GM23248 (cell line): ENCODE results near the gene INPP4A. TPM values are rescaled to one million over a fixed set of nuclear protein-coding genes. Genes with fewer than 3 reads are reported as not detected.

Experiments
- DNase-seq: peaks from one replicate; pipeline ENCODE4 v3.0.0-alpha.2; 2015
- H2AFZ ChIP-seq: fragments of 200-600 bp; sonication (generic); 2 replicates; pipeline ENCODE4 v1.6.1; 2016; ENCODE audit warnings: antibody characterized with exemption
- H3F3A ChIP-seq: fragments of 200-600 bp; sonication (generic); 2 replicates; pipeline ENCODE4 v1.6.1; 2016; ENCODE audit warnings: mild to moderate bottlenecking, antibody characterized with exemption, mixed run types; ENCODE audit not compliant: insufficient read depth
- H3K27ac ChIP-seq: fragments of 200-600 bp; sonication (generic); 2 replicates; pipeline ENCODE4 v1.5.1; 2016; ENCODE audit warnings: mild to moderate bottlenecking
- H3K27me3 ChIP-seq: fragments of 200-600 bp; sonication (generic); replicated peaks from 2 replicates; pipeline ENCODE4 v1.6.1; 2016; ENCODE audit warnings: mild to moderate bottlenecking; ENCODE audit not compliant: insufficient read depth
- H3K36me3 ChIP-seq: fragments of 200-600 bp; sonication (generic); 2 replicates; pipeline ENCODE4 v1.6.1; 2016; ENCODE audit warnings: low read depth, mild to moderate bottlenecking
- H3K4me1 ChIP-seq: fragments of 200-600 bp; sonication (generic); 2 replicates; pipeline ENCODE4 v1.6.1; 2016; ENCODE audit warnings: mild to moderate bottlenecking; ENCODE audit not compliant: insufficient read depth
- H3K4me2 ChIP-seq: fragments of 200-600 bp; sonication (generic); one replicate; pipeline ENCODE4 v1.6.1; 2016; ENCODE audit warnings: mild to moderate bottlenecking; ENCODE audit not compliant: unreplicated experiment
- H3K4me3 ChIP-seq: fragments of 200-600 bp; sonication (generic); 2 replicates; pipeline ENCODE4 v1.5.1; 2016; ENCODE audit warnings: mild to moderate bottlenecking
- H3K79me2 ChIP-seq: fragments of 200-600 bp; sonication (generic); 2 replicates; pipeline ENCODE4 v1.6.1; 2016; ENCODE audit warnings: mild to moderate bottlenecking; ENCODE audit not compliant: insufficient read depth
- H3K9ac ChIP-seq: fragments of 200-600 bp; sonication (generic); 2 replicates; pipeline ENCODE4 v1.6.1; 2016; ENCODE audit warnings: mild to moderate bottlenecking
- H3K9me2 ChIP-seq: fragments of 200-600 bp; sonication (generic); 2 replicates; pipeline ENCODE4 v1.6.1; 2016; ENCODE audit warnings: mixed run types, mild to moderate bottlenecking, moderate library complexity; ENCODE audit not compliant: insufficient read depth
- H3K9me3 ChIP-seq: fragments of 200-600 bp; sonication (generic); one replicate; pipeline ENCODE4 v1.6.1; 2017; ENCODE audit warnings: low read depth
- H4K20me1 ChIP-seq: fragments of 200-600 bp; sonication (generic); 2 replicates; pipeline ENCODE4 v1.6.0; 2016; ENCODE audit not compliant: insufficient read depth
- EZH2 ChIP-seq: fragments of 200-600 bp; sonication (generic); IDR thresholded peaks from 2 replicates; pipeline ENCODE4 v1.6.1; 2018; ENCODE audit warnings: antibody characterized with exemption, mild to moderate bottlenecking; ENCODE audit not compliant: insufficient read depth, poor library complexity, severe bottlenecking
- EZH2phosphoT487 ChIP-seq: fragments of 200-600 bp; sonication (generic); IDR thresholded peaks from 2 replicates; pipeline ENCODE4 v1.6.1; 2018; ENCODE audit warnings: antibody characterized with exemption, moderate library complexity, mild to moderate bottlenecking, low read depth; ENCODE audit not compliant: insufficient read depth
- WGBS, 2 experiments: methylation state at CpG; one replicate each; pipeline ENCODE4 v1.1.6; 2015 to 2017; ENCODE audit warnings: low lambda C conversion rate in 2 of 2, low coverage in 1 of 2; ENCODE audit errors: missing lambda C conversion rate in 2 of 2; 5-methylcytosine and 5-hydroxymethylcytosine counted together
- in situ Hi-C: fragments of 300-500 bp; cut with MboI; formaldehyde crosslinking; loops from 2 replicates; pipeline ENCODE4 v1.15.0; 2020
- polyA plus RNA-seq: library from polyadenylated mRNA; unstranded; fragments of >200 nt; fragmentation: Nextera tagmentation; extraction: Ambion mirVana; gene quantifications from 2 replicates; pipeline ENCODE4 v1.2.1, GENCODE V29; 2016
- total RNA-seq: library from RNA; depleted of rRNA; stranded (reverse); fragments of >200 nt; shearing (Covaris generic); gene quantifications from 2 replicates; pipeline ENCODE4 v1.2.3, GENCODE V29; 2014

INPP4A gene
- total and polyA plus RNA-seq, 2 experiments from 2014 or later: 9.5 to 16.0 TPM

- Histone ChIP-seq H3K9ac (no peak overlapping the region), H3K27me3 (peaks cover 10% of the 10 kb centered on the region; the same call in 1 of the 2 replicates), H2AFZ (no peak overlapping the region), H3K9me2 (no peaks in the 10 kb centered on the region), H3K4me3 (no peak overlapping the region), H3K4me1 (no peaks in the 10 kb centered on the region), H3K79me2 (no peaks in the 10 kb centered on the region), H3K9me3 (no peaks in the 10 kb centered on the region), H3K27ac (no peak overlapping the region), H3K4me2 (no peak overlapping the region), H3K36me3 (no peaks in the 10 kb centered on the region), H3F3A (no peaks in the 10 kb centered on the region), H4K20me1 (no peaks in the 10 kb centered on the region)
- in situ Hi-C loops: no loop called here
- WGBS, 2 experiments: 19 to 21% methylated on average over 1 of the region's 1 CpG
- DNase-seq: no peak
- no peak for TF ChIP-seq EZH2
- TF ChIP-seq EZH2phosphoT487: no peak
These were observed 6.2 kb upstream of the INPP4A start for GRCh38 chr2:98438190-98439133.

- H3K27me3 ChIP-seq: peaks cover 10% of the 10 kb centered on the region; the same call in 1 of the 2 replicates
- 0 out of 2 replicates have a peak, but pooled peaks cover 12% of the 10 kb centered on the region for H3F3A ChIP-seq
- 82% methylated on average over 7 of the region's 7 CpGs for WGBS, 2 experiments
- no peaks in the 10 kb centered on the region for H3K36me3 ChIP-seq
- no peak overlapping the region for H3K9ac ChIP-seq
- H3K27ac ChIP-seq: no peak overlapping the region
- peaks cover 12% of the 10 kb centered on the region; the same call in 1 of the 2 replicates for H3K4me1 ChIP-seq
- H2AFZ ChIP-seq: no peak overlapping the region
- H4K20me1 ChIP-seq: no peaks in the 10 kb centered on the region
- peaks cover 16% of the 10 kb centered on the region for H3K79me2 ChIP-seq
- TF ChIP-seq EZH2: no peak
- no peak for TF ChIP-seq EZH2phosphoT487
- no peak overlapping the region for H3K4me3 ChIP-seq
- no peak for DNase-seq
- H3K9me2 ChIP-seq: no peaks in the 10 kb centered on the region
- in situ Hi-C loops: no loop called here
- H3K9me3 ChIP-seq: no peaks in the 10 kb centered on the region
- no peak overlapping the region for H3K4me2 ChIP-seq
These were observed 2.8 kb upstream of the INPP4A start for GRCh38 chr2:98441706-98442450.

DNA sequence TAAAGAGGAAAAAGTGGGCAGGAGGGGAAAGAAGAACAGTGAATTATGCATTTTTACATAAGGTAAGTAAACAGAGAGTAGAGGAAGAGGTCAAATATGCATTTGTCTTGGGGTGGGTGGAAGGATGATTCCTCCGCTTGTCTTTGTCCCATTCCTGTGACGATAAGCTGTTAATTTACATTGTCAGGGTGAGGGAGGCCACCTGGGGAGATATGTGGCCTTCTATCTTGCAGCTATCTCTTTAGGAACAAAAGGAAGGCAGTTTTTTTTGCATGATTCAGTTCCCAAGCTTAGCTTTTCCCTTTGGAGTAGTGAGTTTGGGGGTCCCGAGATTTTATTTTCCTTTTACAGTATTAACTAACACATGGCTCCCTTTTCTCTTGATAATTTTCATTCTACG, 2.2 kb upstream of the INPP4A start:
- Histone ChIP-seq H3K4me1 (peaks cover 12% of the 10 kb centered on the region; the same call in 1 of the 2 replicates), H3K9me3 (no peaks in the 10 kb centered on the region), H3K9me2 (no peaks in the 10 kb centered on the region), H3K36me3 (no peaks in the 10 kb centered on the region), H4K20me1 (no peaks in the 10 kb centered on the region), H3K27ac (no peak overlapping the region), H3K79me2 (peaks cover 22% of the 10 kb centered on the region), H3K27me3 (peaks cover 10% of the 10 kb centered on the region; the same call in 1 of the 2 replicates), H3F3A (0 out of 2 replicates have a peak, but pooled peaks cover 12% of the 10 kb centered on the region), H3K4me3 (no peak overlapping the region), H3K4me2 (no peak overlapping the region), H2AFZ (no peak overlapping the region), H3K9ac (no peak overlapping the region)
- TF ChIP-seq EZH2 (no peak), EZH2phosphoT487 (no peak)
- 80 to 84% methylated on average over 4 of the region's 4 CpGs for WGBS, 2 experiments
- DNase-seq: no peak
- in situ Hi-C loops: no loop called here

GRCh38 chr2:98445177-98445682, 572 bp downstream of the INPP4A start:
- no peak for TF ChIP-seq EZH2
- no peak for TF ChIP-seq EZH2phosphoT487
- Histone ChIP-seq H2AFZ (peak overlapping the region; percentile 89), H3K4me3 (peak overlapping the region; percentile 95), H3K36me3 (no peaks in the 10 kb centered on the region), H3K79me2 (peaks cover 49% of the 10 kb centered on the region), H3K9me3 (no peaks in the 10 kb centered on the region), H3K4me2 (peak overlapping the region; percentile 93), H3K27me3 (no peaks in the 10 kb centered on the region), H3F3A (0 out of 2 replicates have a peak, but pooled peaks cover 12% of the 10 kb centered on the region), H3K27ac (peak overlapping the region; percentile 71), H4K20me1 (no peaks in the 10 kb centered on the region), H3K9me2 (no peaks in the 10 kb centered on the region), H3K9ac (peak overlapping the region; percentile 83), H3K4me1 (peaks cover 12% of the 10 kb centered on the region; the same call in 1 of the 2 replicates)
- peak; percentile 70 for DNase-seq
- WGBS, 2 experiments: 1% methylated on average over 24 to 33 of the region's 34 CpGs
- in situ Hi-C loops: no loop called here
